ENCODE data around the gene ADAT3.
"Not testable (repeated sequence)": the region's sequence is repeated elsewhere in the genome, so short reads cannot be mapped to it uniquely, and the experiment has no call there.

The ADAT3 gene

GRCh38 chr19:1882786-1883692, 22.2 kb upstream of the ADAT3 start:
- no peak for DNase-seq
- H3K36me3 ChIP-seq (ENCODE audit: control insufficient read depth, insufficient read depth, low read length), result peaks cover 11% of the 10 kb centered on the region
- H3K27me3 ChIP-seq (replicated peaks; ENCODE audit: control insufficient read depth, insufficient read depth, low read length, poor library complexity, severe bottlenecking), result no peaks in the 10 kb centered on the region
- peaks cover 34% of the 10 kb centered on the region for H3K4me1 ChIP-seq (ENCODE audit: control insufficient read depth, insufficient read depth, low read length, poor library complexity, severe bottlenecking)
- peak overlapping the region; percentile 88 for H3K27ac ChIP-seq (ENCODE audit: insufficient read depth, low read length, poor library complexity, severe bottlenecking)
- H3K4me3 ChIP-seq (ENCODE audit: insufficient read depth, low read depth, low read length, poor library complexity, severe bottlenecking), result peak overlapping the region; percentile 98
- H3K9me3 ChIP-seq (ENCODE audit: control insufficient read depth, low read length), result no peaks in the 10 kb centered on the region

- Histone ChIP-seq H3K27me3 (replicated peaks; ENCODE audit: control insufficient read depth, insufficient read depth, low read length, poor library complexity, severe bottlenecking) (no peaks in the 10 kb centered on the region), H3K4me3 (ENCODE audit: insufficient read depth, low read depth, low read length, poor library complexity, severe bottlenecking) (peak overlapping the region; percentile 98), H3K9me3 (ENCODE audit: control insufficient read depth, low read length) (no peaks in the 10 kb centered on the region), H3K27ac (ENCODE audit: insufficient read depth, low read length, poor library complexity, severe bottlenecking) (peak overlapping the region; percentile 88), H3K36me3 (ENCODE audit: control insufficient read depth, insufficient read depth, low read length) (peaks cover 11% of the 10 kb centered on the region), H3K4me1 (ENCODE audit: control insufficient read depth, insufficient read depth, low read length, poor library complexity, severe bottlenecking) (peaks cover 34% of the 10 kb centered on the region)
- DNase-seq, result no peak
Observed at GRCh38 chr19:1883784-1884183, 21.4 kb upstream of the ADAT3 start.

GRCh38 chr19:1884291-1884718, 20.9 kb upstream of the ADAT3 start:
- Histone ChIP-seq H3K27ac (ENCODE audit: insufficient read depth, low read length, poor library complexity, severe bottlenecking) (peak overlapping the region; percentile 88), H3K4me1 (ENCODE audit: control insufficient read depth, insufficient read depth, low read length, poor library complexity, severe bottlenecking) (peaks cover 34% of the 10 kb centered on the region), H3K4me3 (ENCODE audit: insufficient read depth, low read depth, low read length, poor library complexity, severe bottlenecking) (peak overlapping the region; percentile 98), H3K9me3 (ENCODE audit: control insufficient read depth, low read length) (no peaks in the 10 kb centered on the region), H3K27me3 (replicated peaks; ENCODE audit: control insufficient read depth, insufficient read depth, low read length, poor library complexity, severe bottlenecking) (no peaks in the 10 kb centered on the region), H3K36me3 (ENCODE audit: control insufficient read depth, insufficient read depth, low read length) (peaks cover 11% of the 10 kb centered on the region)
- peak in 1 of 3 donors; percentile 54 for DNase-seq

- Histone ChIP-seq H3K27me3 (replicated peaks; ENCODE audit: control insufficient read depth, insufficient read depth, low read length, poor library complexity, severe bottlenecking) (no peaks in the 10 kb centered on the region), H3K4me3 (ENCODE audit: insufficient read depth, low read depth, low read length, poor library complexity, severe bottlenecking) (peak overlapping the region; percentile 98), H3K27ac (ENCODE audit: insufficient read depth, low read length, poor library complexity, severe bottlenecking) (peak overlapping the region; percentile 88), H3K4me1 (ENCODE audit: control insufficient read depth, insufficient read depth, low read length, poor library complexity, severe bottlenecking) (peaks cover 34% of the 10 kb centered on the region), H3K9me3 (ENCODE audit: control insufficient read depth, low read length) (no peaks in the 10 kb centered on the region), H3K36me3 (ENCODE audit: control insufficient read depth, insufficient read depth, low read length) (peaks cover 11% of the 10 kb centered on the region)
- no peak for DNase-seq
Observed at GRCh38 chr19:1884719-1885334, 20.4 kb upstream of the ADAT3 start.

- H3K4me3 ChIP-seq (ENCODE audit: insufficient read depth, low read depth, low read length, poor library complexity, severe bottlenecking), result peak within 1 kb of the TSS; percentile 98
- H3K27ac ChIP-seq (ENCODE audit: insufficient read depth, low read length, poor library complexity, severe bottlenecking), result peak within 1 kb of the TSS; percentile 88
- peaks cover 28% of the 10 kb centered on the region for H3K4me1 ChIP-seq (ENCODE audit: control insufficient read depth, insufficient read depth, low read length, poor library complexity, severe bottlenecking)
- not testable (repeated sequence) for H3K36me3 ChIP-seq (ENCODE audit: control insufficient read depth, insufficient read depth, low read length); H3K9me3 ChIP-seq (ENCODE audit: control insufficient read depth, low read length); H3K27me3 ChIP-seq (replicated peaks; ENCODE audit: control insufficient read depth, insufficient read depth, low read length, poor library complexity, severe bottlenecking)
- DNase-seq, result peak; percentile 89 to 93 (median 90)
Observed at GRCh38 chr19:1885398-1886119, 19.6 kb upstream of the ADAT3 start, which contains the start of gene ABHD17A. Gene ABHD17A (minus strand): TSS chr19:1885496. CDS start chr19:1881566, 3,930 bp downstream.

GRCh38 chr19:1886360-1886759, 18.8 kb upstream of the ADAT3 start:
- not testable (repeated sequence) for DNase-seq; H3K4me3 ChIP-seq (ENCODE audit: insufficient read depth, low read depth, low read length, poor library complexity, severe bottlenecking); H3K27me3 ChIP-seq (replicated peaks; ENCODE audit: control insufficient read depth, insufficient read depth, low read length, poor library complexity, severe bottlenecking); H3K27ac ChIP-seq (ENCODE audit: insufficient read depth, low read length, poor library complexity, severe bottlenecking); H3K36me3 ChIP-seq (ENCODE audit: control insufficient read depth, insufficient read depth, low read length); H3K9me3 ChIP-seq (ENCODE audit: control insufficient read depth, low read length)
- H3K4me1 ChIP-seq (ENCODE audit: control insufficient read depth, insufficient read depth, low read length, poor library complexity, severe bottlenecking), result peaks cover 23% of the 10 kb centered on the region

GRCh38 chr19:1888385-1888784, 16.8 kb upstream of the ADAT3 start:
- H3K27me3 ChIP-seq (replicated peaks; ENCODE audit: control insufficient read depth, insufficient read depth, low read length, poor library complexity, severe bottlenecking), result no peaks in the 10 kb centered on the region
- peaks cover 7% of the 10 kb centered on the region for H3K4me1 ChIP-seq (ENCODE audit: control insufficient read depth, insufficient read depth, low read length, poor library complexity, severe bottlenecking)
- DNase-seq, result no peak
- no peaks in the 10 kb centered on the region for H3K36me3 ChIP-seq (ENCODE audit: control insufficient read depth, insufficient read depth, low read length)
- no peak overlapping the region for H3K4me3 ChIP-seq (ENCODE audit: insufficient read depth, low read depth, low read length, poor library complexity, severe bottlenecking)
- no peak overlapping the region for H3K27ac ChIP-seq (ENCODE audit: insufficient read depth, low read length, poor library complexity, severe bottlenecking)
- H3K9me3 ChIP-seq (ENCODE audit: control insufficient read depth, low read length), result no peaks in the 10 kb centered on the region

GRCh38 chr19:1889907-1890306, 15.3 kb upstream of the ADAT3 start:
- DNase-seq, result no peak
- H3K4me1 ChIP-seq (ENCODE audit: control insufficient read depth, insufficient read depth, low read length, poor library complexity, severe bottlenecking), result peaks cover under 1% of the 10 kb centered on the region
- H3K36me3 ChIP-seq (ENCODE audit: control insufficient read depth, insufficient read depth, low read length), result no peaks in the 10 kb centered on the region
- H3K27me3 ChIP-seq (replicated peaks; ENCODE audit: control insufficient read depth, insufficient read depth, low read length, poor library complexity, severe bottlenecking), result no peaks in the 10 kb centered on the region
- no peak overlapping the region for H3K4me3 ChIP-seq (ENCODE audit: insufficient read depth, low read depth, low read length, poor library complexity, severe bottlenecking)
- H3K9me3 ChIP-seq (ENCODE audit: control insufficient read depth, low read length), result no peaks in the 10 kb centered on the region
- no peak overlapping the region for H3K27ac ChIP-seq (ENCODE audit: insufficient read depth, low read length, poor library complexity, severe bottlenecking)

- no peak for DNase-seq
- Histone ChIP-seq H3K4me1 (ENCODE audit: control insufficient read depth, insufficient read depth, low read length, poor library complexity, severe bottlenecking) (peaks cover 16% of the 10 kb centered on the region), H3K36me3 (ENCODE audit: control insufficient read depth, insufficient read depth, low read length) (no peaks in the 10 kb centered on the region), H3K9me3 (ENCODE audit: control insufficient read depth, low read length) (no peaks in the 10 kb centered on the region), H3K27me3 (replicated peaks; ENCODE audit: control insufficient read depth, insufficient read depth, low read length, poor library complexity, severe bottlenecking) (no peaks in the 10 kb centered on the region), H3K4me3 (ENCODE audit: insufficient read depth, low read depth, low read length, poor library complexity, severe bottlenecking) (no peak overlapping the region), H3K27ac (ENCODE audit: insufficient read depth, low read length, poor library complexity, severe bottlenecking) (no peak overlapping the region)
Observed at GRCh38 chr19:1893791-1894190, 11.4 kb upstream of the ADAT3 start.
